ENCODE measurements around the gene ENTR1.
A peak's percentile ranks its signal among the peaks of the same experiment; 100 is the strongest.

Gene ENTR1

GRCh38 chr9:136410500-136411287 lies at the start of gene ENTR1, which contains the start of gene PMPCA:
TSS of gene ENTR1 (minus strand) at chr9:136410614. CDS start at chr9:136410397, 217 bp downstream.
TSS of gene PMPCA (plus strand) at chr9:136410658. CDS start at chr9:136410669, 11 bp downstream.
- peak; percentile 84 to 96 (median 90) for DNase-seq

GRCh38 chr9:136459425-136459824 lies 49.0 kb upstream of the ENTR1 start:
- no peak for DNase-seq

GRCh38 chr9:136457326-136457725 lies 46.9 kb upstream of the ENTR1 start:
- no peak for DNase-seq

- no peak for DNase-seq
Measured at GRCh38 chr9:136456258-136456657, 45.8 kb upstream of the ENTR1 start.

- DNase-seq, result no peak
Measured at GRCh38 chr9:136455043-136456002, 44.9 kb upstream of the ENTR1 start.

GRCh38 chr9:136454026-136454796 lies 43.8 kb upstream of the ENTR1 start:
- no peak for DNase-seq

- DNase-seq, result no peak
Measured at GRCh38 chr9:136453326-136453725, 42.9 kb upstream of the ENTR1 start.

- no peak for DNase-seq
Measured at GRCh38 chr9:136451221-136451877, 40.9 kb upstream of the ENTR1 start.

- DNase-seq, result no peak
Measured at GRCh38 chr9:136448655-136449054, 38.2 kb upstream of the ENTR1 start.

- no peak for DNase-seq
Measured at GRCh38 chr9:136447173-136447778, 36.9 kb upstream of the ENTR1 start.

- no peak for DNase-seq
Measured at GRCh38 chr9:136445799-136446198, 35.4 kb upstream of the ENTR1 start.

GRCh38 chr9:136444102-136444501 lies 33.7 kb upstream of the ENTR1 start:
- DNase-seq, result no peak

- DNase-seq, result no peak
Measured at GRCh38 chr9:136443687-136444086, 33.3 kb upstream of the ENTR1 start.

GRCh38 chr9:136443087-136443486 lies 32.7 kb upstream of the ENTR1 start:
- no peak for DNase-seq

GRCh38 chr9:136442265-136442664 lies 31.9 kb upstream of the ENTR1 start:
- DNase-seq, result no peak

GRCh38 chr9:136441681-136442245 lies 31.3 kb upstream of the ENTR1 start:
- no peak for DNase-seq

- no peak for DNase-seq
Measured at GRCh38 chr9:136441191-136441680, 30.8 kb upstream of the ENTR1 start.

GRCh38 chr9:136439481-136440408 lies 29.3 kb upstream of the ENTR1 start, which contains the start of gene INPP5E:
TSS of gene INPP5E (minus strand) at chr9:136439845. CDS start at chr9:136439419, 426 bp downstream.
- peak; percentile 59 to 87 (median 73) for DNase-seq

- peak in 3 of 4 experiments; percentile 23 to 35 (median 33) for DNase-seq
Measured at GRCh38 chr9:136438548-136439480, 28.4 kb upstream of the ENTR1 start.

Data from activated naive CD4-positive, alpha-beta T cell (primary cell).